Kasumi-1 (cell line): ENCODE measurements around the gene CEP104.

Experiments used
- DNase-seq, 2 experiments: peaks; one replicate each; lab custom pipeline; 2025; lab: John Stamatoyannopoulos, UW

The CEP104 gene

DNA sequence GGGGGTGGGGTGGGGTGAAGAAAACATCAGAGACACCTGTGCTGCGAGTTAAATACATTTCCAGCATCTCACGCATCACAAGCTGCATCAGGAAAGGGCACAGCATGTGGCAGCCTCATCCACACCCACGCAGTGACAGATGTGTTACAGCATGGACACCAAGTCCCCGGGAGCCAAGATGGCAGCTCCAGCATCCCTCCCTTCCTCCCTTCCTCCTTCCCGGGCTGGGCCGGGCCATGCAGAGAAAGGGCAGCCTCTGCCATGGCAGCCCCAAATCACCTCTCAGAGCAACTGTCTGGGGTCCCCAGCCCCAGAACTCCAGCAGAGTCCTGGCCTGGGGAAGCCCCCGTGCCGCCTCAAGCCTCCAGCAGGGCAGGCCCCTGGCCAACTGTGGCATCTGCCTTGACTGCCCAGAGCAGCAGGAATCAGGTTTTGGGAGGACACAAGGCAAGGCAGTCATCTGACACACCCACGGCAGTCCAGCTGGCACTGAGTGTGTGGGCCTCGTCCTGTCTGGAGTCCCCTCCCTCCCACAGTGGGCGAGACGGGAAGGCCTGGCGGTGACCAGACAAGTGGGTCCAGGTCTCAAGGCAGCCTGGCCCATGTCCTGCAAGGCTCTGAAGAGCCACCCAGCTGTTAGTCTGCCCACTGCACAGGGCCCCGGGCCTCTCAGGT, 78.3 kb downstream of the CEP104 start:
- DNase-seq = no peak

DNA sequence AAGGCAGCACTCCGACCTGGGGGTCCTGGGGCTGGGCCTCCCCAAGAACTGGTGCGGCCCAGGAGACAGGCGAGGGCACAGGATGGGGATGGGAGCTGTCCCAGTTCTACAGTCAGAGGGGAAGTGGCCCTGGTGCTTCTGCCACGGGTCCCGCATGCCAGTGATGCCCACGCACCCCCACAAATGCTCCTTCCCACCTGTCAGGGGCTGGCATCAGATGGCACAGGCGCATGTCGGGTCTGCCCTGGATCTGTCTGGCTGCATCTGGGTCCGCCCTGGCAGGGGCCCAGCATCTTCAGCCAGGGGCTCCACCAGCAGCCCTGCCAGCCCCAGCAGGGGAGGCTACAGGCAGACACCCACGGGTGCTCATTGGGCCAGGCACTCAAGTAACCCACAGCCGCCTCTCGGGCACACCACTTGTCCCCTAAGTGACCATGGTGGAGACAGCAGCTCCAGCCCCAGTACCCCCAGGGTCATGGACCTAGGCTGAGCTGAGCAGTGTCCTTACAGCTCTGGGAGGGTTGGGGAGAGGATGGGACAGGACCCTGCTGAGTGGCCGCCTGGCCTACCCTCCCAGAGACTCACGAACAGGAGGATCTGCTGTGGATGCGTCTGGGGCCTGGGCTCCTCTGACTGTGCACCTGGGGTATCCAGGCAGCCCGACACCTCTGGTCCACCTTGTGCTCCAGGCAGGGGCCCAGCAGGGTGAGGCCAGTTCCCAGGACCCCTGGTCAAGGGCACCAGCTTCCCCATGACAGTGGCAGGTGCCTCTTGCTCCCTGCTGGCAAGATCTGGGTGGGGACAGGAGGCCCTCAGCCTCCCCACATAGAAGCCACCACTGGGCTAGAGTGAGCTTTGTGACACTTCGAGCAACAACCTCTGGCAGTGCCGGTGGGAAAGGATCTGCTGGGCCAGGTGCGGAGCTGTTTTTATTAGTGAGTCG, 79.1 kb downstream of the CEP104 start:
- DNase-seq = no peak

DNA sequence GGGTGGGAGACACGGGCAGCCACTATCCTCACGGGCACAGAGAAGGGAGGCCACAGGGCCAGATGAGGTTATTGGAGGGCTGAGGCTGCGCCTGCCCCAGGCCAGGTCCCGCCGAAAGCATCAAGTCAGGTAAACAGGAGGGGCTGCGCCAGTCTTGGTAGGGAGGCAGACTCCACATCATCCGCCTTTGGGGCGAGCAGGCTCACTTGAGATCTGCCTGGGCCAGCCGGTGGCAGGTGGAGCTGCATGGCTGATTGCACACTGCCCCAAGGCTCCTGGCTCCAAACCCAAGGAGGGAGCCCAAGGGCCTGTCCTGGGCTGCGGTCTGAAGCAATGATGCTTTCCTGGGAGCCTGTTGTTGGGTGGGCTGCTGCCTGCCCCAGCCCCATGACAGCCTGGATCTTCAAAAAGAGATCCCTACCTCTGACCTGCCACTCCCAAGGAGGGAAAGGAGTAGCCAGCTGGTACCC, 79.9 kb downstream of the CEP104 start:
- no peak for DNase-seq

DNA sequence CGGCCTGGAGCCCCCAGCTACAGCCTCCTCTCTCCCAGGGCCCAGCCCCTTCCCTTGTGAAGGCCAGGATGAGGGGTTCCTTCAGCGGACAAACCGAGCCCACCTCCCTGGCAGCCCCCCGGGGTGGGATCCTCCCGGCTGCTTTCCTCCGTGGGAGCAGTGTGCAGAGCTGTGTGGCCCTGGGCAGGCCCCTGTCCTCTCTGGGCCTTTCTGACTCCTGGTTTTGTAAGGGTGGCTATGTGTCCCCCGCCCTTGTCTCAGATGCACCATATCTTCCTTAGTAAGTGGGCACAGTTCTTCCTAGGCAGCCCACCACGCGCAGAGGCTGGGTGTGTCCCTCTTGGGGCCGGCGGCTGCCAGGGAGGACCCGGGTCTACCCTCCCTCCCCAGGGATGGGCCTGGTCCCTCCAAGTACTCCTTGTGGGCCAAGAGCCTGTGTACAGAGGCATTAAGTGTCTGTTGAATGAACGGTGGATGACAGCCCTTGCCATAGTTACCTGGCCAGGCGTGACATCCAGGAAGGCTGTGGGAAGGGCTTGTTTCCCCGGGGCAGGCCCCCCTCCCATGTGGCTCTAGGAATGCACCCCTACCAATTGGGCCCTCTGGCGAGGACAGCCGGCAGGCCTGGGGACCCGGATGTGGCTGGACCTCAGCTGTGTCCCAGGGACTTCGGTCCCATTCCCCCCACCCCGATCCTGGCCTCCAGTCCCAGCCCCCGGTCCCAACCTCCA, 80.6 kb downstream of the CEP104 start:
- no peak for DNase-seq

DNA sequence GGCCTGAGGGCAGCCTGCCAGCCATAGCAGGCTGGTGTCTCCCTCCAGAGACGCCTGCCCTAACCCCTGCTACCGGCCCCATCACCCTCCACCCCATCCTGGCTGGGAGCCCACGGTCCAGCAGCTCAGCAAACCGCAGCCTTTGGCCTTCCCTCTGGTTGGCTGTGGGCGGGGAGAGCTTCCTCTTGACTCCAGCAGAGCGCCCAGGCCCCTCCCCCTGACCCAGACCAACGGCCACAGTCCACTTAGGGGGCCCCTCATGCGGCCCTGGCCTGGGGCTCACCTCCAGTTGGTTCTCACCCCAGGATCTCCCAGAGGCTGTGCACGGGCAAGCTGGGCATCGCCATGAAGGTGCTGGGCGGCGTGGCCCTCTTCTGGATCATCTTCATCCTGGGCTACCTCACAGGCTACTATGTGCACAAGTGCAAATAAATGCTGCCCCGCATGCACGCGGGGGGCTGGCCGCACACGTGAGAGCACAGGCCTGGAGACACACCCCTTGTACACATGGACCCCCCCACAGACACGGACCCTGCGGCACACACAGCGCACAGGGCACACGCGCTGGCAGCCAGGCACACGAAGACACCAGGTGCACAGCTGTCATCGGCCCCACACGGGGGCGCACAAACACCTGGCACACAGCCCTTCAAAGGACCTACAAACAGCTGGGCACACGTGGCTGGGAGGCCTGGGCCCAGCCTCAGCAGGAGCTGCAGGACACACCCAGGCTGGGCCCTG, 81.4 kb downstream of the CEP104 start:
- no peak for DNase-seq

DNA sequence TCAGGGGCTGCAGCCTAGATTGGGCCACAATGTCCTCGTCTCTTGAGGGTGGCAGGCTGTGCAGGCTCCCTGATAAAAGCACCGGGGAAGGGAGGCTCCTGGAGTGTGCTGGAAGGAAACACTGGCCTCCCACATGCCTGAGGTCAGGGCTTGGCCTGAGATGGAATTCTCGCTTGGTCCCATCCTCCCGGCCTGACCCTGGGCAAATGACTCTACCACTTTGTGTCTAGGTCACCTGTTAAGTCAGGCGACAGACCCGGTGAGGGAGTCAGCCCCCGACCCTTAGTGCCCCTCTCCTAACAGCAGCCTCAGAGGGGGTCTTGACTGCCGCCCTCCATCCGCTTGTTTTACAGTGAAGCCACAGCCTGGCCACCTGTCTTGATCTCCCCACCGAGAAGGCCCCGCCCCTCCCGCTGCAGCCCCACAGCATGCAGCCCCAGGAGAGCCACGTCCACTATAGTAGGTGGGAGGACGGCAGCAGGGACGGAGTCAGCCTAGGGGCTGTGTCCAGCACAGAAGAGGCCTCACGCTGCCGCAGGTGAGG, 82.0 kb downstream of the CEP104 start:
- DNase-seq = no peak

GRCh38 chr1:3774276-3774945, 82.6 kb downstream of the CEP104 start:
- no peak for DNase-seq

DNA sequence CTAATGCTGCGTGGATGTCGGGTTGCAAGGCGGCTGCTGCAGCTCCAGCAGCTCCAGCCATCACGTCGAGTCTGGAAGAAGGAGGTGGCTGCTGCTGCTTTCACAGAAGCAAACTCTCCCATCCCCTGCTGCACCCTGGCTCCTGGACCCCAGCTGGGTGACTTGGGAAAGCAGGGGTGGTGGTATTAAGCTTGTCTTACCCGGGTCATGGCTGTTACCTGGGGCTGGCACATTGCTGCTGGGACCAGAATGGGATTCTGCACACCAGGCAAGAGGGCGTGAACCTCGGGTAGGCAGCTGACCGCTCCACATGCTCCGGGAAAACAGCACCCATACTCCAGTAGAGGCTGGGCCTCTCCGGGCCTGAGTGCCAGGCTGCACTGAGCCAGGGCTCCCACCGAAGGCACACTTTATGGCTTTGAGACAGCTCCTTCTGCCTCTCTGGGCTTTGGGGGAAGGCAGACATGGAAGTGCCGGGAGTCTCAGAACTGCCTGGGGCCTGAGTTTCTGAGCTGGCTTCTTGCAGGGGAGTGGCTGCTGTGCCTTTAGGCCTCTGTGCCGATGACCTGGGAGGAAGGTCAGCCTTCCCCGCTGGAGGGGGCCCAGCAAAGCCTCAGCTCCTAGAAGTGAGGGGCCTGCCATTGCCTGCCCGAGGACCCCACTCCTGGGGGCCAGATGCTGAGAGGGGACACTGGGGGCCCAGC, 83.3 kb downstream of the CEP104 start:
- DNase-seq = no peak

- no peak for DNase-seq
Observed at GRCh38 chr1:3772715-3773571, 84.1 kb downstream of the CEP104 start, which contains the start of gene SMIM1. Gene SMIM1, plus strand, starts transcription at chr1:3772749. Its CDS starts 2,625 bp downstream, at chr1:3775374.

DNA sequence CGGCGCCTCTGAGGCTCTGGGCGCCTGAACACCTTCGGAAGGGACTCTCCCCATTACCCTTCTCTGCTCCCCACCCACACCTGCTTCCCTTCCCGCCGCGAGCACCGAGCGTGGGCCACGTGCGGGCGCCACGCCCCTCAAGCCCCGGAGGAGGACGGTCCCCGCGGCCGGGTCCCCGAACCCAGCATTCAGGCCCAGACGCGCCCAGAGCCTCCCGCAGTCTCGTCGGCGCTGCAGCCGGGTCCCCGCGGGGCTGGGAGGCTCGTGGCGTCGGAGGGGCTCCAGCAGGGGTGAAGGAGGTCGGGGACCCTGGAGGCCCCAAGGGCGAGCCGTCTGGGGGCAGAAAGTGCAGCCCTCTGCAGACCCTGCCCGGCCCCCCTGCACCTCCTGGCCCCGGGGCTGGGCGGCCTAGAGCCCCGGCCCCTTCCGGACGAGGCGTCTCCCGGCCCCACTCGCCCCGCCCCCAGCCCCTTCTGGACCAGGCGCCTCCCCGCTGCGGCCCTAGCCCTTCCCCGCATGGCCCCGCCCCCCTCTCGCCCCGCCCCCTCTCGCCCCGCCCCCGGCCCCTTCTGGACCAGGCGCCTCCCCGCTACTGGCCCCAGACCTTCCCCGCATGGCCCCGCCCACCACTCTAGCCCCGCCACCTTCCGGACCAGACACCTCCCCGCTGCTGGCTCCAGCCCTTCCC, 84.8 kb downstream of the CEP104 start:
- DNase-seq = peak; percentile 67 to 79

- DNase-seq = no peak
Observed at GRCh38 chr1:3771108-3772026, 85.6 kb downstream of the CEP104 start.

DNA sequence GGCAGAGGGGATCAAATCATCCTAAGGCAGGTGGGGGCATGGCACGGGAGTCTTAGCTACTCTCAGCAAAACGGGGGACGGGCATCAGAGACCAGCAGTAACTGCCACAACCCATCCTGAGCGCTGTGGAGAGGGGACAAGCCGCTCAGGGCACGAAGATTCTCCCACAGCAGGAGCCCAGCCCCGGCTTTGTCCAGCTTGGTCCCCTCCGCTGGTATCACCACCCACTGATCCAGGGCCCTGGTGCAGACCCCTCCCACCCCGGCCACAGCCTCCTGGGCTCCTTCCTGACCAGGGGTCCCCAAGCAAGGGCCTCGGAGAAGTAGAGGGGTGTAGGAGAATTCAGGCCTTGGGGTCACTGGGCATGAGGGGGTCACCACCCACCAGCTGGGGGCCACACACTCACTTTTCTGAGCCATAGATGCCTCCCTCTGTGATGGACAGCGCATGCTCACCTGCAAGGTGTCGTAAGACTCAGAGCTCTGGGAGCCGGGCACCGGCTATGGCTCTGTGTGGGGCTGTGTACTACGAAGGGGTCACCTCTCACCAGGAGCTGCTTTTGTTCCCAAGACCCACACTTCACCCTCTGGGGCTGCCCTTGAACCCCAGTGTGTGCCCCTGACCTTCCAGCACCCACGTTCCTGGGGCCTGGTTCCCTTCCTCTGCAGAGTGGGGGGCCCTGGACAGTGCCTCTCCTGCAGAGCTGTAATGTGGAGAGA, 86.8 kb downstream of the CEP104 start:
- no peak for DNase-seq

GRCh38 chr1:3768811-3769390, 88.1 kb downstream of the CEP104 start:
- no peak for DNase-seq

DNA sequence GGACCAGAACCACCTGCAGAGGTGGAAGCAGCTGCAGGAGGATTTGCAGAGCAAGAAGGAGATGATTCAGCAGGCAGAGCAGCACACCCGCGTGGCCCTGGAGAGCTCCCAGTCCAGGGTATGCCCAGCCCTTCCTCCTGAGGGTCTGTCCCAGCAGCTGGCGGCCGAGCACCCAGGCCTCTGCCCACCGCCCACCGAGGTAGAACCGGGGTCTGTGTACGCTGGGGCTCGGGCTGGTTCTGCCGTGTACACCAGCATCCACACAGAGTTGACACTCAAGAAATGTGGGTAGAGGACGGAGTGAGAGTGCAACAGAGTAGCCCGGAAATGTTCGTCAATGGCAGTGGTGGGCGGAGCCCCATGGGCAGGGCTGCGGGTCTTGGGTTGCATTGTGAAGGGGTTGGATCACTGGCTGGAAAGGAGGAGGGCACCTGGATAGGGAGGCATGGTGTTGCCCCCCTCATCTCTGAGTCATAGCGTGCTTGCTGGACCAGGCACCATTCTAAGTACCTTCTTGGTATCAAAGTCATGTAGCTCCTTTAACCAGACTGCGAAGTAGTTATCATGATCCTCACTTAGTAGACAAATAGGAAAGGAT, 89.6 kb downstream of the CEP104 start:
- DNase-seq = no peak

- no peak for DNase-seq
Observed at GRCh38 chr1:3763351-3764125, 93.5 kb downstream of the CEP104 start.
